SK-N-DZ (cell line): Measurements from ENCODE around the gene RSPH10B. TPM values are rescaled to one million over a fixed set of nuclear protein-coding genes. Genes with fewer than 3 reads are reported as not detected.
A peak's percentile ranks its signal among the peaks of the same experiment; 100 is the strongest.
"Not testable (repeated sequence)": the region's sequence is repeated elsewhere in the genome, so short reads cannot be mapped to it uniquely, and the experiment has no call there.

ENCODE experiments used
- DNase-seq: peaks from one replicate; pipeline ENCODE4 v3.0.0-alpha.2; 2015; ENCODE audit warnings: low spot score
- polyA plus RNA-seq, 2 experiments: library from polyadenylated mRNA; depleted of rRNA; stranded (reverse); fragments of >200 nt; gene quantifications; 2 replicates each; pipeline ENCODE4 v1.2.3, GENCODE V29; 2014

Gene RSPH10B
- polyA plus RNA-seq (2014; cell fraction: cytosol; rRNA removed), result 0.10 TPM in 1 of 2 replicates, not detected in the other
- polyA plus RNA-seq (2014; cell fraction: nucleus; rRNA removed), result 0.07 and 4.8 TPM in 2 replicates

DNA sequence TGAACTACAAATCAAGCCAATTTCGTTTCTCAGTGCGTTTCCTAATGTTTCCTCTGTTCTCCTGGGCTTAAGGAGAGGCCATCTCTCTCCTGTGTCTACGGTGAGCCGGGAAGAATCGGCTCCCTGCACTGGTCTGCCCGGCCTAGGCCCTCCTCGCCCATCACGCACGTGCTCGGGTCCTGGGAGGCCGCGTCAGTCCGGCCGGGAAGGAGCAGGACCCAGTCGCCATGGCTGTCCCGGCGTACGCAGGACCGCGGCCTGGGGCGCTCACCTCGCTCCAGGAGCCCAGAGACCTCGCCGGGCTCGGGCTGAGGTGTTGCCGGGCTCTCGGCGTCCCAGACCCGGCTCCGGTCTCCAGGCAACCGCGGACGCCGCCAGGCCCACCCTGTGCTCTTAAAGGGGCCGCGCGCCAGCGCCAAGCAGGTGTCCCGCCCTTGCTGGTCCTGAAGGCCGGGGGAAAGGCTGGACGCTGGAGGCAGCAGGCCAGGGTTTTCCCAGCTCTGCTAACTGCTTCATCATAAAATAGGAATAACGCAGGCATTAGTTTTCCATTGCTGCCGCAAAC, at the start of gene RSPH10B:
Gene RSPH10B (minus strand): TSS at position 343 of the 565 bp plus-strand sequence. CDS start 3,573 bp downstream, outside the sequence.
- DNase-seq, result not testable (repeated sequence)

DNA sequence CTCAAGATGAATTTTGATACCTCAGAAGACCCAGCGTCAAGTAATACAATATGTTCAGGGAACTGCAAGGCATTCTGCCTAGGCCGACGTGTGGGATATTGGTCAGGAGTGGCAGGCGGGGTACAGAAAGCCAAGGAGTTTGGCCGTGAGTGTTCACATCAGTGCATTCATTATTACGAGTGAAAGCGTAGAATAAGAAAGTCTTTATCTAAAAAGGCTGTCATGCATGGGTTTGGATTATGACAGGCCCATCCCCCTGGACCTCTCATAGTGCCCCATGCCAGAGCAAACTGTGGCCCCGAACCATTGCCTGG, 46.1 kb upstream of the RSPH10B start:
- no peak for DNase-seq

GRCh38 chr7:6015917-6016652, 45.6 kb upstream of the RSPH10B start:
- no peak for DNase-seq

GRCh38 chr7:6012355-6013104, 42.0 kb upstream of the RSPH10B start:
- DNase-seq, result no peak

DNA sequence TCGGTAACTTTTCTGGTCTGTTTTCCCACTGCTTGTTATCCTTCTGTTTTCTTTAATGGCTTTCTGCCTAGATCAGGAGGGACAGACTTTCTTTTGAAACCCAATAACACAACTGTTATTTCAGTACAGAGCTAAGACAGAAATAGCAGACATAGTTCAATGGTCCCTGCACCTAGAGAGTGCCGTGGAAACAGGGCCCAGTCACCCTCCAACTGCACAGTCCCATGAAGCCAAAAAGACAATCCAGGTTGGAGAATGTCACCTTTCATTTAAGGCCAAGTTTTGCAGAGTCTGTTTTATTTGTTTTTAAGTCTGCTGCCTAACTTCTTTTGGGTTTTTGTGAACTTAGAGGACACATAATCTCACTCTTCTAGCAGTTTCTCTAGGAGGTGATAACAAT, 41.1 kb upstream of the RSPH10B start:
- DNase-seq, result no peak

- DNase-seq, result not testable (repeated sequence)
Measured at GRCh38 chr7:6010370-6010769, 39.9 kb upstream of the RSPH10B start.

DNA sequence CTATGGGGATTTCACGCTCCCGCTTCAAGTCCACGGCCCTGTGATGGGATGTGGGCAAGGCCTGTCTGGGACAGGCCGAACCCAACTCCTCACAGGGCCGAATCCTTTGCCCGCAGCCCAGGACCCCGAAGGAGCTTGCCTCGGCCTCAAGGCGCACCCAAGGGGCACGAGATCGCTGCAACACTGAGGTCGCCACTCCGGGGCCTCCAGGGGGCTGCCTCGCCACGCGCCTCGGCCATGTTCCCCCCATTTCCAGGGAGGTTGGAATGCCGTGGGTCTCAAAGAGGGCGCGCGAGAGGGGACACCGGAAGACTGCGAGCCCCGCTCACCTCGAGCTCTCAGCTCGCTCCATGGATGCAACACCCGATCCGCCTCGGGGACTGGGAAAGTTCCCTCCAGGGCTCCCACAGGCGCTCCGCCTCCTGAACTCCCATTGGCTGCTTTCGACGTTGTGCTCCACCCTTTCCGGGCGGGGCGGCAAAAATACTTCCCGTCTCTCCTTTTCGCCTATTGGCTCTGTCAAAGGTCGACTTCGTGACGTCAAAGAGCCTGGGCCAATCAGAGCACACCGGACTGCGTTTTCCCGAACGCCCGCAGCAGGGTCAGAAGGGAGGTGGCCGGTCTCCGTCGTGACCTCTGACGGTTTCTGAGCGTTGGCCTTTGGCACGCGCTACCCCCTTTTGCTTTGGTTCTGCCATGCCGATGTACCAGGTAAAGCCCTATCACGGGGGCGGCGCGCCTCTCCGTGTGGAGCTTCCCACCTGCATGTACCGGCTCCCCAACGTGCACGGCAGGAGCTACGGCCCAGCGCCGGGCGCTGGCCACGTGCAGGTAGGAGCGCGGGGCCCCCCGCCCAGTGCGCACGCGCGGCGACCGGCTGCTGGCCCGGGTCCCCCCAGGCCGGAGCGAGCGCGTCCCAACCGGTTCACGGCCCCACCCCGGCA, 38.5 kb upstream of the RSPH10B start, which contains the start of the genes AIMP2 and PMS2:
Gene AIMP2 (plus strand): TSS at position 605 of the 944 bp plus-strand sequence. CDS start 92 bp downstream, at position 697.
Gene PMS2 (minus strand): TSS at position 382 of the 944 bp plus-strand sequence. CDS start 30 bp downstream, at position 352.
- DNase-seq, result peak; percentile 99

DNA sequence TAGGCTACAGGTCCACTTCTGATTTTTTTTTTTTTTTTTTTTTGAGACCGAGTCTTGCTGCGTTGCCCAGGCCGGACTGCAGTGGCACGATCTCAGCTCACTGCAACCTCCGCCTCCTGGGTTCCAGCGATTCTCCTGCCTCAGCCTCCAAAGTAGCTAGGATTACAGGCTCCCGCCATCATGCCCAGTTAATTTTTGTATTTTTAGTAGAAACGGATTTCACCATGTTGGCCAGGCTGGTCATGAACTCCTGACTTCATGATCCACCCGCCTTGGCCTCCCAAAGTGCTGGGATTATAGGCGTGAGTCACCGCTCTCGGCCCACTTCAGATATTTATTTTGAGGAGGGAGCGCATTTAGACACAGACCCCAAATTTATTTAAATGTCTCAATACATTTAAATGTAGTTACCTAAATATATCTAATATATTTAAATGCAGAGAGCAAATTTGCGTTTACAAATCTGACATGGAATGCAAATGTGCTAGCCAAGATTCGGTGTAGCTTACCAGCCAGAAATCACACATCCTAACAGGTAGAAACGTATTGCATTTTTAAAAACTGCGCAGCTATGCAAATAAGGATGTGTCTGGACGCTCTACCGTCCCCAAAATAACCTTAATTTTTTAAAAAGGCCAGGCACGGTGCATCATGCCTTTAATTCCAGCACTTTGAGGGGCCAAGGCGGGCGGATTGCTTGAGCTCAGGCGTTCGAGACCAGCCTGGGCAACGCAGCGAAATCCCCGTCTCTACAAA, 37.5 kb upstream of the RSPH10B start:
- DNase-seq, result not testable (repeated sequence)

- DNase-seq, result no peak
Measured at GRCh38 chr7:6007386-6007785, 36.9 kb upstream of the RSPH10B start.

DNA sequence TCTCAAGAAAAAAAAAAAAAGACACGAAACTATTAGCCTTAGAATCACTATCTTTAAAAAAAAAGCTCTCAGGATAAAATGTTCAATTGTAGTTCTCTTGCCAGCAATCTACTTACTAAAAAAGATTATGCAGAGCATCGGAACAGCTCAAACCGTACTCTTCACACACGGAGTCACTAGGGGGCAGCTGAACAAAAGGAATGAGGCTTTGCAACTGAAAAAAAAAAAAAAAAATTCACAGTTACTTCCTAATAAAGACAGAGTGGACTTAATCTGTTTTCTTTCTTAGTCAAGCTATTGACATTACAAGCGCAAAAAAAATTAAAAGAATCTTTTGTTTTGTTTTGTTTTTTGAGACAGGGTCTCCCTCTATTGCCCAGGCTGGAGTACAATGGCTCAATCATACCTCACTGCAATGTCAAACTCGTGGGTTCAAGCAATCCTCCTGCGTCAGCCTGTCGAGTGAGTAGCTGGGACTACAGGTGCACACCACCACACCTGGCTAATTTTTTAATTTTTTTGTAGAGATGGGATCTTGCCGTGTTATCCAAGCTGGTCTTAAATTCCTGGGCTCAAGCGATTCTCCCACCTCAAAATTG, 26.8 kb upstream of the RSPH10B start:
- peak; percentile 53 for DNase-seq

GRCh38 chr7:5987061-5987460, 16.6 kb upstream of the RSPH10B start:
- DNase-seq, result not testable (repeated sequence)

GRCh38 chr7:5979680-5980314, 9.3 kb upstream of the RSPH10B start:
- DNase-seq, result not testable (repeated sequence)

GRCh38 chr7:5973580-5973979, 3.1 kb upstream of the RSPH10B start:
- DNase-seq, result not testable (repeated sequence)

- DNase-seq, result not testable (repeated sequence)
Measured at GRCh38 chr7:5963810-5964209, 6.7 kb downstream of the RSPH10B start.

- not testable (repeated sequence) for DNase-seq
Measured at GRCh38 chr7:5963205-5963604, 7.3 kb downstream of the RSPH10B start.

GRCh38 chr7:5934945-5935450, 35.5 kb downstream of the RSPH10B start:
- not testable (repeated sequence) for DNase-seq

DNA sequence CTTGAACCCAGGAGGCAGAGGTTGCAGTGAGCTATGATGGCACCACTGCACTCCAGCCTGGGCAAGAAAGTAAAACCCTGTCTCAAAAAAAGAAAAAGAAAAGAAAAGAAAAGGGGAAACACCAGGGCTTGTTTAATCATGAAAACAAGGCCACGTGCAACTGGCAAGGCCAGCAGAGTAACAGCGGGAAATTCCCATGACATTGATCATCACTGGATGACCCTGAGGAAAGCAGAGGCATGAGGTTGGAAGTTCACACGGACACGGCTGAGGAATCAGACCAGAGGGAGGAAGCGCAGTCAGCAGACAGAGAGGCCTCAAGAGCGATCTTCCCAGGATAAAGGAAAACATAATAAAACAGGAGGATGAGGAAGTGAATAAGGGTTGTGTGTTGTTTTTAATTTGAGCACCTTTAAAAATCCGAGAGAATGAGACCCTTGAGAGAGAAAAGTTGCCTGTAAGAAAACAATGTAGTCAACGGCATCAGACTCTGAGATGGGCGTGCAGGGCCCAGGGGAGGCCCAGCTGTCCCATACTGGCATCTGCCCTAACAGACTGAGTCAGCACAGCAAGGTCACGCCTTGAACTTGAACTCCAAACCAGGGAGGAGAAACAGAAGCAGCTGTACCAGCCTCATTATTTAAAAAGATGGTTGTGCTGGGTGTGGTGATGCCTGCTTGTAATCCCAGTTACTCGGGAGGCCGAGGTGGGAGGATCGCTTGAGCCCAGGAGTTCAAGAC, 38.4 kb downstream of the RSPH10B start:
- DNase-seq, result not testable (repeated sequence)

- not testable (repeated sequence) for DNase-seq
Measured at GRCh38 chr7:5931250-5931649, 39.2 kb downstream of the RSPH10B start.
